GM12801 (cell line): ENCODE measurements around the gene ATG16L1.

Experiments
- TF ChIP-seq, protein P1 (sequence below): IDR thresholded peaks from one replicate; pipeline ENCODE4 v1.5.1; 2011; ENCODE audit warnings: control low read depth; ENCODE audit not compliant: insufficient read length; ENCODE audit errors: extremely low read depth

Gene ATG16L1

GRCh38 chr2:233250568-233250967 lies 905 bp upstream of the ATG16L1 start:
- TF ChIP-seq, protein P1, sequence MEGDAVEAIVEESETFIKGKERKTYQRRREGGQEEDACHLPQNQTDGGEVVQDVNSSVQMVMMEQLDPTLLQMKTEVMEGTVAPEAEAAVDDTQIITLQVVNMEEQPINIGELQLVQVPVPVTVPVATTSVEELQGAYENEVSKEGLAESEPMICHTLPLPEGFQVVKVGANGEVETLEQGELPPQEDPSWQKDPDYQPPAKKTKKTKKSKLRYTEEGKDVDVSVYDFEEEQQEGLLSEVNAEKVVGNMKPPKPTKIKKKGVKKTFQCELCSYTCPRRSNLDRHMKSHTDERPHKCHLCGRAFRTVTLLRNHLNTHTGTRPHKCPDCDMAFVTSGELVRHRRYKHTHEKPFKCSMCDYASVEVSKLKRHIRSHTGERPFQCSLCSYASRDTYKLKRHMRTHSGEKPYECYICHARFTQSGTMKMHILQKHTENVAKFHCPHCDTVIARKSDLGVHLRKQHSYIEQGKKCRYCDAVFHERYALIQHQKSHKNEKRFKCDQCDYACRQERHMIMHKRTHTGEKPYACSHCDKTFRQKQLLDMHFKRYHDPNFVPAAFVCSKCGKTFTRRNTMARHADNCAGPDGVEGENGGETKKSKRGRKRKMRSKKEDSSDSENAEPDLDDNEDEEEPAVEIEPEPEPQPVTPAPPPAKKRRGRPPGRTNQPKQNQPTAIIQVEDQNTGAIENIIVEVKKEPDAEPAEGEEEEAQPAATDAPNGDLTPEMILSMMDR = no peak

DNA sequence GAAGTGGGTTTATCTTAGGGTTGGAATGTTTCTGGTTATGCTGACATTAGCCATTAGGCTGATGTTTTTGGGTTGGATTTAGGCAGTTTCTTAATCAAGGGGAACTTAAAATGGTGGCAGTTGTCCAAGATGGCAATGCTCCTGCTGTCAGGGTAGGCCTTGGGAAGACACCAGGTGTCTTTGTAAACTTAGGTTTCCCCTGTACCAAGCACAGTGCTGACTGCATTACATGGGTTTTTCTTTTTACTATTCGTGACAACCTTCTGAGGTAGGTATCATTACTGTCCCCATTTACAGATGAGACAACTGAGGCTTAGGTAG lies 528 bp upstream of the ATG16L1 start:
- TF ChIP-seq, protein P1 = no peak

DNA sequence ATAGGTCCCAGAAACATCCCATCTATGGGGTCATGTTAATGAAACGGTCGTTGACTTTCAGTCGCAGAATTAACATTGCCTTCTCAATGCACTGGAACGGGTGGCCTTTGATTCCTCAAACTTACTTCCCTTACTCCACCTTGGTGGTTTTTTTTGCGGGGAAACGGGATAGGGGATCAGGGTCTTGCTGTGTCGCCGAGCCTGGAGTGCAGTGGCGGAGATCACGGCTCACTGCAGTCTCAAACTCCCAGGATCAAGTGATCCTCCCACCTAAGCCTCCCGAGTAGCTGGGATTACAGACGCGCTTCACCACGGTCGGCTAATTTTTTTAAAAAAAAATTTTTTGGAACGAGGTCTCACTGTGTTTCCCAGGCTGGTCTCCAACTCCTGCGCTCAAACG lies 754 bp downstream of the ATG16L1 start:
- TF ChIP-seq, protein P1 = no peak

DNA sequence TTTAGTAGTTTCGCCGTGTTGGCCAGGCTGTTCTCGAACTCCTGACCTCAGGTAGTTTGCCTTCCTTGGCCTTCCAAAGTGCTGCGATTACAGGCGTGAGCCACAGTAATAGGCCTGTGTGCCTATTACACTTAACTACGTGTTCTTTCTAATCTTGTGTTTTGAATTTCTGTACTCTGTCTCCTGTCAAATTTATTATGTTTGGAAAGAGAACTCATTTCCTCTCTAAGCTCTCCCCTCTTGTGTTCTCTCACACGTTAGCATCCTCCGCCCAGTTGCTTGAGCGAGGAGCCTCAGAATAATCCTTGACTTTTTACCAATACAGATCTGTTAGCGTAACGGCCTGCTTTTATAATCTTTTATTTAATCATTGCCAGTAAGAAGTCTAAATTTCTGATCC lies 3.7 kb downstream of the ATG16L1 start:
- TF ChIP-seq, protein P1 = no peak

- TF ChIP-seq, protein P1 = no peak
Observed at GRCh38 chr2:233256048-233256447, 4.6 kb downstream of the ATG16L1 start.

- TF ChIP-seq, protein P1 = no peak
Observed at GRCh38 chr2:233258211-233258610, 6.7 kb downstream of the ATG16L1 start.

DNA sequence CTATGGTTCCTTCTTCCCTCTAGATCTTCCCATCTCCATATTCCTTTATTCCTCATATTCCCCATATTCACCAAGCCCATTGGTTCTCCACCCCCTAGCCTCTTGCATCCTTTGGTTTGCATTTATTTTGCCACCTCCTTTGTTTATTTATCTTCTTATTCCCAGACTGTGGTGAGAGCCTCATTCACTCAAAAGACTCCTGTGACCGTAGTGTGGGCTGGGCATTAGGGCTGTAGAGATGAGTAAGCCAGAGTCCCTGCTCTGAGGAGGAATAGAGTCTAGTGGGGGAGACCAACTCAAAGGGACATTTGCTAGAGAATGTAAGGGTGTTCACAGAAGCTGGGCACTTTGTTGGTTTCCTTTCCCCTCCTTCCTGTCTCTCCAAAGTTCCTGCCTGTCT lies 8.3 kb downstream of the ATG16L1 start:
- TF ChIP-seq, protein P1 = no peak

DNA sequence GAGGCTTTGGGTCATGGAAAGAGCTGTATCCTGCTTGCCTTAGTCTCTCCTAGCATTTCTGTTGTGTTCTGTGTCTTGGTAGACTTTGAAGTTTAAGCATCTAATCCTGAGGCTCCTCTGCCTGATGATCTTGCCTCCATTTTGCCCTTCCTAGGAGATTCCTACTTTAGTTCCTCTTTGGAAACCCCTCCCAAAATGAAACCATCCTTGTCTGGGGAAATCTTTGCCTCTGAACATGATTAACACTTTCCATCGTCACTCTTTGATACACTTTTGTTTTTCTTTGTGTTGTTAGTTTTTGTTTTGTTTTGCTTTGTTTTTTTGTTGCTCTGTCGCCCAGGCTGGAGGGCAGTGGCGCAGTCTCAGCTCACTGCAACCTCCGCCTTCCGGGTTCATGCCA lies 9.2 kb downstream of the ATG16L1 start:
- TF ChIP-seq, protein P1 = no peak
